ENCODE data around the gene RTRAF. TPM values are rescaled to one million over a fixed set of nuclear protein-coding genes. Genes with fewer than 3 reads are reported as not detected.

RTRAF gene
- total and polyA plus RNA-seq, 4 donors = 21.6 to 119 (median 66.6) TPM

DNA sequence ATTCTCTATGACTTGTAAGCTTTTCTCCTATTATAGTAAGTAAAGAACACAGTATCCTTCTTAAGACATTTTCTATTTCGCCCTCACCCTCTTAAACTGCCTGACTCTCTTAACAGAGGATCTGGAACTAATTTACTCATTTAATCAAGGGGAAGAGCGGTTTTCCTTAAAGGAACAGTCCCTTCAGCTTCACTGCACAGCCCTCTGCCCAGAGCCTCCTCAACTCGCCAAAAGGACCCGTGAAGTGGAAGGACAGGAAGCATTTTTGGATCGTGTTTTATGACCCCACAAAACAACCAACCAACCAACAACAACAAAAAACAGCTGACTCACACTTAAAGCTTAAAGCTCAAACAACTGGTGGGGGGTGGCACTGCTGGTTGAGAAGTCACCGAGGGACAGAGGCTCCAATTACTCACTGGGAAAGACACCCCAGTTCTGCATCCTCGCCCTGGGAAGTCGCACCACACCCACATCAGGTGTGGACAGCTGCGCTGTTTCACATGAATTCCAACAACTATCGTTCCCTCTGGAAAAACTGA is 43.8 kb downstream of the RTRAF start (continued):
- TF ChIP-seq HNF4A (conservative IDR thresholded peaks at IDR 0.05) = no peak
- no peak for TF ChIP-seq RAD21 (IDR thresholded peaks at IDR 0.05)
- TF ChIP-seq REST (IDR thresholded peaks at IDR 0.05) = no peak

- 77% methylated on average over 7 of the region's 7 CpGs for WGBS
- Histone ChIP-seq H3K4me1 (ENCODE audit: control insufficient read depth in 4 of 4, insufficient read depth in 4 of 4, low read length in 3 of 4) (no peaks in the 10 kb centered on the region), H3K27ac (ENCODE audit: low read depth in 1 of 2, low read length in 2 of 2) (no peak overlapping the region), H3K9me3 (ENCODE audit: control insufficient read depth in 4 of 4, low read length in 3 of 4) (peaks cover 0 to 4% (median 0%) of the 10 kb centered on the region in 4 donors), H3K4me3 (ENCODE audit: low read depth in 1 of 3, low read length in 3 of 3) (no peak overlapping the region), H3K9ac (ENCODE audit: low read depth in 1 of 2, low read length in 2 of 2) (no peak overlapping the region), H3K27me3 (ENCODE audit: control insufficient read depth in 4 of 4, insufficient read depth in 4 of 4, low read length in 3 of 4) (no peaks in the 10 kb centered on the region), H3K36me3 (ENCODE audit: control insufficient read depth in 4 of 4, insufficient read depth in 3 of 4, low read depth in 1 of 4, low read length in 3 of 4) (no peaks in the 10 kb centered on the region)
- DNase-seq (ENCODE audit: low spot score) = no peak
- TF ChIP-seq EGR1 (IDR thresholded peaks at IDR 0.05; ENCODE audit: low read depth in 2 of 2) (no peak), REST (IDR thresholded peaks at IDR 0.05) (no peak), HNF4G (IDR thresholded peaks at IDR 0.05) (no peak), FOXA1 (IDR thresholded peaks at IDR 0.05) (no peak)
Observed at GRCh38 chr14:52039124-52039815, 49.9 kb downstream of the RTRAF start.

GRCh38 chr14:52040598-52040997 is 51.3 kb downstream of the RTRAF start:
- no peak overlapping the region for H3K9ac ChIP-seq (ENCODE audit: low read depth in 1 of 2, low read length in 2 of 2)
- no peaks in the 10 kb centered on the region for H3K36me3 ChIP-seq (ENCODE audit: control insufficient read depth in 4 of 4, insufficient read depth in 3 of 4, low read depth in 1 of 4, low read length in 3 of 4)
- H3K9me3 ChIP-seq (ENCODE audit: control insufficient read depth in 4 of 4, low read length in 3 of 4) = peaks cover 0 to 4% (median 0%) of the 10 kb centered on the region in 4 donors
- no peaks in the 10 kb centered on the region for H3K27me3 ChIP-seq (ENCODE audit: control insufficient read depth in 4 of 4, insufficient read depth in 4 of 4, low read length in 3 of 4)
- no peak overlapping the region for H3K27ac ChIP-seq (ENCODE audit: low read depth in 1 of 2, low read length in 2 of 2)
- no peaks in the 10 kb centered on the region for H3K4me1 ChIP-seq (ENCODE audit: control insufficient read depth in 4 of 4, insufficient read depth in 4 of 4, low read length in 3 of 4)
- no peak for DNase-seq (ENCODE audit: low spot score)
- 87% methylated on average over 7 of the region's 7 CpGs for WGBS
- TF ChIP-seq RXRA (IDR thresholded peaks at IDR 0.05) = no peak
- H3K4me3 ChIP-seq (ENCODE audit: low read depth in 1 of 3, low read length in 3 of 3) = no peak overlapping the region
